Measurements from ENCODE around the gene TOP2A. TPM values are rescaled to one million over a fixed set of nuclear protein-coding genes. Genes with fewer than 3 reads are reported as not detected.

Gene TOP2A
- total RNA-seq, 1 donor from 2014 or later = 91.0 TPM

DNA sequence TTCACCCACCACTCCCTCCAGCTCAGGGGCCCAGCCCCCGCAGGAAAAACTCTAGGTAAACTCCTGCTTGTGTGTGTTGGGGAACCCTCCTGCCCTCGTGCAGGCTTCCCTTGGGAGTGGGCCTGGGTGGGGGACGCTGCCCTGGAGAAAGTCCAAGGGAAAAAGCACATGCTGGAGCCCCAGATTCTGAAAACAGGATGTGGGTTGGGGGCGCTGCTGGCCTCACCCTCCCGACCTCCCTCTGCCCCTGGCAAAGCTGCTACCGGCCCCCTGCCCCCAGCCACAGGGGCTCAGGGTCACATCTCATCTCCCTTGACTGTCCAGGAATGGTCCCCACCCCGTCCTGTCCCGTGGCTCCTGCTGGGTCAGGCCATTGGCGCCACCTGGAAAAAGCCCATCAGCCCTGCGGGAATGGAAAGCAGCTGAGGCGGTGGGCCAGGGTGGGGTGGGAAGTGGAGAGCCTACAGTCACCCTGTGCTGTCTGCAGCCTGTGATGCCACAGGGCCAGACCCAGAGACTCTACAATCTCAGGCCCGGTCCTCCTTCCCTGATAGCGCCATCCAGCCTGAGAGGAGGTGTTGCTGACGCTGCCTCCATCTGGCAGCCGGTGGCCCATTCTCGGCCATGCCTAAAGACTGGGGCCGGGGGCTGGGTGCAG is 50.7 kb downstream of the TOP2A start:
- Mint-ChIP-seq H3K27me3 (ENCODE audit: low read depth) (peaks cover 15% of the 10 kb centered on the region), H3K4me3 (no peak overlapping the region), H3K4me1 (peaks cover 4% of the 10 kb centered on the region), H3K27ac (no peak overlapping the region), H3K36me3 (no peaks in the 10 kb centered on the region), H3K9me3 (no peaks in the 10 kb centered on the region)
- DNase-seq (ENCODE audit: low spot score in 2 of 2, unreplicated experiment in 2 of 2) = no peak
- TF ChIP-seq, protein P1, sequence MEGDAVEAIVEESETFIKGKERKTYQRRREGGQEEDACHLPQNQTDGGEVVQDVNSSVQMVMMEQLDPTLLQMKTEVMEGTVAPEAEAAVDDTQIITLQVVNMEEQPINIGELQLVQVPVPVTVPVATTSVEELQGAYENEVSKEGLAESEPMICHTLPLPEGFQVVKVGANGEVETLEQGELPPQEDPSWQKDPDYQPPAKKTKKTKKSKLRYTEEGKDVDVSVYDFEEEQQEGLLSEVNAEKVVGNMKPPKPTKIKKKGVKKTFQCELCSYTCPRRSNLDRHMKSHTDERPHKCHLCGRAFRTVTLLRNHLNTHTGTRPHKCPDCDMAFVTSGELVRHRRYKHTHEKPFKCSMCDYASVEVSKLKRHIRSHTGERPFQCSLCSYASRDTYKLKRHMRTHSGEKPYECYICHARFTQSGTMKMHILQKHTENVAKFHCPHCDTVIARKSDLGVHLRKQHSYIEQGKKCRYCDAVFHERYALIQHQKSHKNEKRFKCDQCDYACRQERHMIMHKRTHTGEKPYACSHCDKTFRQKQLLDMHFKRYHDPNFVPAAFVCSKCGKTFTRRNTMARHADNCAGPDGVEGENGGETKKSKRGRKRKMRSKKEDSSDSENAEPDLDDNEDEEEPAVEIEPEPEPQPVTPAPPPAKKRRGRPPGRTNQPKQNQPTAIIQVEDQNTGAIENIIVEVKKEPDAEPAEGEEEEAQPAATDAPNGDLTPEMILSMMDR (IDR thresholded peaks at IDR 0.05; ENCODE audit: unreplicated experiment) = no peak

DNA sequence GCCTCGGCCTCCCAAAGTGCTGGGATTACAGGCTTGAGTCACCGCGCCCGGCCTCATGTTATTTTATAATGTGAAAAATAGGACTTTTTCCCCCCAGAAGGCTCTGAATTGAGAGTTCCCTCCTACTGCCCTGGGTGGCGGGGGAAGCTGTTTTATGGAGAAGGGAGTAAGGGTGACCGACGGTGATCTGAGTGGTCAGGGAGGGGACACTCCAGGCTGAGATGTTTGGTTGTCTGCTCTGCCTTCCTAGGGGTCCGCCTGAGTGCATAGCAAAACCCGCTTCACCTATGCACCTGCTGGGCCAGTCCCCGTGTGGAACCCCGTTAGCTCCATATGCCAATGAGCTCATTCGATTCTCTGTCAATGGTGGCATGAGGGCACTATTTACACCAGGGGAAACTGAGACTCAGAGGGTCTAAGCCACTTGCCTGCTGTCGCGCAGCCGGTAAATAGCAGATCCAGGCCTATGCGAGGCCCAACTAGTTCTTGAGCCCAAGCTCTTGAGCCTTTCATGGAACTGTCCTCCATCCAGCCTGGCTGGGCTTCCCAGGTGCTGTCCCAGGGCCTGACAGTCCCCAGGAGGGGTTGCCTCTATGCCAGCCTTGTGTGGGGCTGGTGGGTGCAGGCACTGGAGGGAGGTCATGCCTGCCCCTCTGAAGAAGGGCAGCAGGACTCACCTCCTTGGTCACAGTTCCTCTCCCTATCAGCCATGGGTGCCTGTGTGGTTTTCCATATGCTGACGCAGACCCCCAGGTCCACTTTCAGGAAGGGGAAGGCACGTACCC is 51.4 kb downstream of the TOP2A start:
- Mint-ChIP-seq H3K27me3 (ENCODE audit: low read depth) (peaks cover 18% of the 10 kb centered on the region), H3K4me3 (no peak overlapping the region), H3K9me3 (no peaks in the 10 kb centered on the region), H3K4me1 (peaks cover 8% of the 10 kb centered on the region), H3K36me3 (no peaks in the 10 kb centered on the region), H3K27ac (no peak overlapping the region)
- DNase-seq (ENCODE audit: low spot score in 2 of 2, unreplicated experiment in 2 of 2) = no peak
- TF ChIP-seq, protein P1 (IDR thresholded peaks at IDR 0.05; ENCODE audit: unreplicated experiment) = no peak

DNA sequence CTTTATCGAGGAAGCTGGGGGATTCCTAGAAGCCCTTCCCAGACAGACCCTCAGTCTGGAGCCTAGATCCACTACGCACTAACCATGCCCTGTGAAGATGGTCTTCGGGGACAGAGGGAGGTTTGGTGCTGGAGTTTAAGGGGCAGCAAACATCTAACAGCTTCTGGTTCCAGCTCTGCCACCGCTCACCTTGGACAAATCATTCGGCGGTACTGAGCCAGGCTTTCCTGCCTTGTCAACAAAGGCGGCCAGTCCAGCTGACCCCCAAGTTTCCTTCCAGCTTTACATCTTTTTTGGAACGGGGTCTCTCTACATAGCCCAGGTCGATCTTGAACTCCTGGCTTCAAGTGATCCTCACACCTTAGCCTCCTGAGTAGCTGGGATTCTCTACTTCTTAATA is 52.8 kb downstream of the TOP2A start:
- Mint-ChIP-seq H3K4me1 (peaks cover 10% of the 10 kb centered on the region), H3K36me3 (no peaks in the 10 kb centered on the region), H3K4me3 (peak overlapping the region; percentile 39), H3K9me3 (no peaks in the 10 kb centered on the region), H3K27me3 (ENCODE audit: low read depth) (peaks cover 23% of the 10 kb centered on the region), H3K27ac (no peak overlapping the region)
- no peak for DNase-seq (ENCODE audit: low spot score in 2 of 2, unreplicated experiment in 2 of 2)
- TF ChIP-seq, protein P1 (IDR thresholded peaks at IDR 0.05; ENCODE audit: unreplicated experiment) = no peak

DNA sequence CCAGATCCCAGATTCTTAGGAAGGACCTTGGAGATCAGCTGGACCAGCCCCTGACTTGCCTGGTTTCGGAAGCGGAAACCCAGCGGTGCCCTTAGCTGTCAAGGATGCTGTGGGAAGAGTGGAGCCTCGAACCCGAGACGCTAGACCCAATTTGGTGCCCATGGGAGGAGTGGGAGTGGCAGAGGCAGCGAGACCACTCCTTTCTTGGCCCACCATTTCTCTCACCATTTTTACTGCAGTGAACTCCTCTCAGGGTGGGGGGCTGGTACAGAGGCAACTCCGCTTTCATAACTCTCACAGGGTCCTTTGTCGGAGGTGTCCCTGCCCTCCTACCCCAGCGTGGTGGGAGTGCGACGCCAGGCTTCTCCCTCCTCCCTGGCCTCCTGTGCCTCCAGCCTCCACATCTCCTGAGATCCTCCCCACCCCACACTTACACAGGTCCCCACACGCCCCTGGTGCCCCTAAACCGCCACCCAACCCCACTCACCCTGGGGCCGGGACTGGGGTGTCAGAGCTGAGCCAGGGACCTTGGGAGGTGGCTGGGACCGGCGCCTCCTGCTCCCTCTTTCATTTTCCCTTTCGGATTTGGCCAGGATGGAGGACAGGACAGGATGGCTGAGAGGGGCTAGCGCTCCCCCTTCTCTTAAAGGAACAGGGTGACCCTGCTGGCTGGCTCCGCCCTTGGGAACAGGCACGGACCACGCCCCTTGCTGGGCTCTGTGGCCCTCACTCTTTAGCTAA is 53.4 kb downstream of the TOP2A start, which contains the start of gene GJD3:
Gene GJD3 (minus strand): TSS at position 617 of the 741 bp plus-strand sequence. CDS start 922 bp downstream, outside the sequence.
- DNase-seq (ENCODE audit: low spot score in 2 of 2, unreplicated experiment in 2 of 2) = no peak
- peak within 1 kb of the TSS; percentile 72 for H3K4me3 Mint-ChIP-seq
- TF ChIP-seq, protein P1 (IDR thresholded peaks at IDR 0.05; ENCODE audit: unreplicated experiment) = no peak
- H3K27me3 Mint-ChIP-seq (ENCODE audit: low read depth) = peaks cover 23% of the 10 kb centered on the region
- H3K4me1 Mint-ChIP-seq = peaks cover 10% of the 10 kb centered on the region
- no peaks in the 10 kb centered on the region for H3K36me3 Mint-ChIP-seq
- H3K9me3 Mint-ChIP-seq = no peaks in the 10 kb centered on the region
- no peak within 1 kb of the TSS for H3K27ac Mint-ChIP-seq

DNA sequence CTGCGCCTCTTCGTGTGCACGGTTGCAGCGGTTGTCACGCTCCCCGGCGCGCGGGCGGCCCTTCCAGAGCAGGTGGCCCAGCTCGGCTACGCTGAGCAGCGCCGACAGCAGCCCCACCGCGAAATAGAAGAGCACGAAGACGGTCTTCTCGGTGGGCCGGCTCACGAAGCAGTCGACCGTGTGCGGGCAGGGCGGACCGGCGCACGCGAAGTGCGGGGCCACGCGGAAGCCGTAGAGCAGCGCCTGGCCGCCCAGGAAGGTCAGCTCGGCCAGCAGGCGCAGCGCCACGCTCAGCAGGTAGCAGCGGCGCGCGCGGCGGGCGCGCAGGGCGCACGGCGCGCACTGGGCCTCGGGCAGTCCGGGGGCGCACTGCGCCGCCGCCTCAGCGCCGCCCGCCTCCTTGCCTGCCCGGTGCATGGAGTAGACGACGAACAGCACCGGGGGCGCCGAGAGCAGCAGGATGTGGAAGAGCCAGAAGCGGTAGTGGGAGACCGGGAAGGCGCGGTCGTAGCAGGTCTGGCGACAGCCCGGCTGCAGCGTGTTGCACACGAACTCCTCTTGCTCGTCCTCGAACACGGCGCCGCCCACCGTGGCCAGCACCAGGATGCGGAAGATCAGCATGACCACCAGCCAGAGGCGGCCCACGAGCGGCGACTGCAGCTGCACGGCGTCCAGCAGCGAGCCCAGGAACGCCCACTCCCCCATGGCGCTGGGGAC is 54.4 kb downstream of the TOP2A start:
- TF ChIP-seq, protein P1 (IDR thresholded peaks at IDR 0.05; ENCODE audit: unreplicated experiment) = no peak
- Mint-ChIP-seq H3K4me3 (peak overlapping the region; percentile 72), H3K9me3 (no peaks in the 10 kb centered on the region), H3K27ac (peak overlapping the region; percentile 39), H3K27me3 (ENCODE audit: low read depth) (peaks cover 23% of the 10 kb centered on the region), H3K4me1 (peaks cover 13% of the 10 kb centered on the region), H3K36me3 (no peaks in the 10 kb centered on the region)
- peak in 1 of 2 experiments; percentile 51 for DNase-seq (ENCODE audit: low spot score in 2 of 2, unreplicated experiment in 2 of 2)
